Prostate gland (tissue), 2 donors: ENCODE measurements around the gene PGC. TPM values are rescaled to one million over a fixed set of nuclear protein-coding genes. Genes with fewer than 3 reads are reported as not detected.

Source experiments
- DNase-seq: peaks from one replicate; pipeline ENCODE4 v3.0.0-alpha.2; 2019; ENCODE audit warnings: low spot score
- H3K27ac ChIP-seq, 2 donors: fragments of 200-600 bp; sonication (generic); 2 replicates each; pipeline ENCODE4 v1.5.1; 2017 to 2019
- H3K27me3 ChIP-seq: fragments of 200-600 bp; sonication (generic); replicated peaks from 2 replicates; pipeline ENCODE4 v1.5.1; 2019; ENCODE audit not compliant: insufficient read depth
- H3K36me3 ChIP-seq, 2 donors: fragments of 200-600 bp; sonication (generic); 1 replicate in 1 of 2; 2 replicates in 1 of 2; pipeline versions ENCODE4 v1.5.1 to v1.8.1; 2017 to 2019
- H3K4me1 ChIP-seq: fragments of 200-600 bp; sonication (generic); replicated peaks from 2 replicates; pipeline ENCODE4 v1.5.1; 2019
- H3K4me3 ChIP-seq, 2 donors: fragments of 200-600 bp; sonication (generic); 2 replicates each; pipeline ENCODE4 v1.5.1; 2017 to 2019
- H3K9me3 ChIP-seq: fragments of 200-600 bp; sonication (generic); 2 replicates; pipeline ENCODE4 v1.5.1; 2017
- CTCF ChIP-seq, 4 experiments: fragments of 200-600 bp in 2 of 4; fragments of 450-650 bp in 2 of 4; sonication (generic) in 2 of 4; IDR thresholded peaks; 1 replicate in 3 of 4; 2 replicates in 1 of 4; pipeline ENCODE4 v1.5.1; 2016 to 2019; ENCODE audit warnings: antibody characterized with exemption in 4 of 4, mild to moderate bottlenecking in 2 of 4, moderate library complexity in 2 of 4
- POLR2A ChIP-seq: fragments of 450-650 bp; IDR thresholded peaks from one replicate; pipeline ENCODE4 v1.6.1; 2016; ENCODE audit warnings: antibody characterized with exemption, mild to moderate bottlenecking
- POLR2AphosphoS5 ChIP-seq: sonication (generic); formaldehyde crosslinking; IDR thresholded peaks from one replicate; pipeline ENCODE4 v1.6.1; 2017; ENCODE audit warnings: antibody characterized with exemption
- WGBS: methylation state at CpG from one replicate; pipeline ENCODE4 v1.1.5; 2018; 5-methylcytosine and 5-hydroxymethylcytosine counted together
- intact Hi-C: fragments of 100-400 bp; cut with DNase I; formaldehyde crosslinking; loops from one replicate; pipeline ENCODE4 v1.14.2; 2022
- total RNA-seq, 2 donors: library from RNA; depleted of rRNA; stranded (reverse); fragments of >200 nt; gene quantifications; one replicate each; pipeline ENCODE4 v1.1.0, GENCODE V29; 2016

The PGC gene
- total RNA-seq = 100 to 1,000 TPM in 1 of 2 donors, 10 to 100 TPM in 1; 18.4 to 391 TPM

GRCh38 chr6:41747256-41748101, at the start of gene PGC:
TSS of gene PGC (minus strand) at chr6:41747397. CDS start at chr6:41747334, 63 bp downstream.
- intact Hi-C loops = no loop called here
- Histone ChIP-seq H3K27ac (peak within 1 kb of the TSS; percentile 27 to 64), H3K27me3 (no peaks in the 10 kb centered on the region), H3K4me3 (no peak within 1 kb of the TSS), H3K9me3 (no peaks in the 10 kb centered on the region), H3K36me3 (no peaks in the 10 kb centered on the region), H3K4me1 (no peaks in the 10 kb centered on the region)
- DNase-seq = peak; percentile 85
- WGBS = 46% methylated on average over 15 of the region's 15 CpGs
- no peak for TF ChIP-seq CTCF (IDR thresholded peaks at IDR 0.05)
- TF ChIP-seq POLR2AphosphoS5 = peak; percentile 84

GRCh38 chr6:41796474-41796873, 49.3 kb upstream of the PGC start:
- intact Hi-C loops = no loop called here
- DNase-seq = no peak
- Histone ChIP-seq H3K36me3 (no peaks in the 10 kb centered on the region), H3K27me3 (no peaks in the 10 kb centered on the region), H3K4me1 (no peaks in the 10 kb centered on the region), H3K9me3 (no peaks in the 10 kb centered on the region), H3K4me3 (no peak overlapping the region), H3K27ac (no peak overlapping the region)
- 89% methylated on average over 2 of the region's 2 CpGs for whole genome bisulfite sequencing
- TF ChIP-seq CTCF (IDR thresholded peaks at IDR 0.05) (no peak), POLR2AphosphoS5 (no peak), POLR2A (no peak)

- intact Hi-C loops = no loop called here
- WGBS = 86% methylated on average over 4 of the region's 4 CpGs
- H3K27ac ChIP-seq = no peak overlapping the region
- no peak overlapping the region for H3K4me3 ChIP-seq
- no peaks in the 10 kb centered on the region for H3K4me1 ChIP-seq
- H3K36me3 ChIP-seq = peaks cover 0 to 3% of the 10 kb centered on the region in 2 donors
- no peak for TF ChIP-seq POLR2AphosphoS5
- no peak for TF ChIP-seq POLR2A
- no peak for TF ChIP-seq CTCF (IDR thresholded peaks at IDR 0.05)
- H3K27me3 ChIP-seq = no peaks in the 10 kb centered on the region
- no peak for DNase-seq
- no peaks in the 10 kb centered on the region for H3K9me3 ChIP-seq
Observed at GRCh38 chr6:41791984-41792383, 44.8 kb upstream of the PGC start.

GRCh38 chr6:41791305-41791704, 44.1 kb upstream of the PGC start:
- H3K36me3 ChIP-seq = peaks cover 0 to 3% of the 10 kb centered on the region in 2 donors

More at GRCh38 chr6:41791305-41791704, 44.1 kb upstream of the PGC start:
- H3K4me1 ChIP-seq = no peaks in the 10 kb centered on the region
- WGBS = 79% methylated on average over 1 of the region's 1 CpG
- intact Hi-C loops = no loop called here
- H3K27ac ChIP-seq = no peak overlapping the region
- TF ChIP-seq POLR2AphosphoS5 (no peak), CTCF (IDR thresholded peaks at IDR 0.05) (no peak), POLR2A (no peak)
- no peaks in the 10 kb centered on the region for H3K27me3 ChIP-seq
- H3K4me3 ChIP-seq = no peak overlapping the region
- no peaks in the 10 kb centered on the region for H3K9me3 ChIP-seq
- DNase-seq = no peak
